ENCODE measurements around the gene CDC25A.

DNA sequence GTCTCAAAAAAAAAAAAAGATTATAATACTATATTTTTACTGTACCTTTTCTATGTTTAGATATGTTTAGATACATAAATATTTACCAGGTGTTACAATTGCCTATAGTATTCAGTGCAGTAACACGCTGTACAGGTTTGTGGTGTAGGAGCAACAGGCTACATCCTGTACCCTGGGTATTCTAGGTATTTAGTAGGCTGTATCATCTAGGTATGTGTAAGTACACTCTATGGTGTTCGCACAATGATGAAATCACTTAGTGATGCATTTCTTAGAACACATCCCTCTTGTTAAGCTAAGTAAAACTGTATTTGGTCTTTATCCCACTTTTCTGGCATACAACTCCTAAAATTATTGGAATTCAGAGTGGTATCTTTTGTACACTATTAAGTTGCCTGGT lies 77.8 kb downstream of the CDC25A start:
- TF ChIP-seq, protein P1, sequence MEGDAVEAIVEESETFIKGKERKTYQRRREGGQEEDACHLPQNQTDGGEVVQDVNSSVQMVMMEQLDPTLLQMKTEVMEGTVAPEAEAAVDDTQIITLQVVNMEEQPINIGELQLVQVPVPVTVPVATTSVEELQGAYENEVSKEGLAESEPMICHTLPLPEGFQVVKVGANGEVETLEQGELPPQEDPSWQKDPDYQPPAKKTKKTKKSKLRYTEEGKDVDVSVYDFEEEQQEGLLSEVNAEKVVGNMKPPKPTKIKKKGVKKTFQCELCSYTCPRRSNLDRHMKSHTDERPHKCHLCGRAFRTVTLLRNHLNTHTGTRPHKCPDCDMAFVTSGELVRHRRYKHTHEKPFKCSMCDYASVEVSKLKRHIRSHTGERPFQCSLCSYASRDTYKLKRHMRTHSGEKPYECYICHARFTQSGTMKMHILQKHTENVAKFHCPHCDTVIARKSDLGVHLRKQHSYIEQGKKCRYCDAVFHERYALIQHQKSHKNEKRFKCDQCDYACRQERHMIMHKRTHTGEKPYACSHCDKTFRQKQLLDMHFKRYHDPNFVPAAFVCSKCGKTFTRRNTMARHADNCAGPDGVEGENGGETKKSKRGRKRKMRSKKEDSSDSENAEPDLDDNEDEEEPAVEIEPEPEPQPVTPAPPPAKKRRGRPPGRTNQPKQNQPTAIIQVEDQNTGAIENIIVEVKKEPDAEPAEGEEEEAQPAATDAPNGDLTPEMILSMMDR (IDR thresholded peaks at IDR 0.05; ENCODE audit: low read depth, low read length, poor library complexity, severe bottlenecking), result no peak
- TF ChIP-seq EZH2phosphoT487 (IDR thresholded peaks at IDR 0.05; ENCODE audit: borderline replicate concordance, low read length), result no peak

Measured in DOHH2 (cell line).